ENCODE data around the gene ZNF525.
"Not testable (repeated sequence)": the region's sequence is repeated elsewhere in the genome, so short reads cannot be mapped to it uniquely, and the experiment has no call there.

The ZNF525 gene

GRCh38 chr19:53395840-53396524 lies 30.5 kb downstream of the ZNF525 start:
- DNase-seq (ENCODE audit: low read depth): not testable (repeated sequence)

GRCh38 chr19:53396525-53396868 lies 31.0 kb downstream of the ZNF525 start:
- DNase-seq (ENCODE audit: low read depth): no peak

- DNase-seq (ENCODE audit: low read depth): not testable (repeated sequence)
Observed at GRCh38 chr19:53397918-53398317, 32.4 kb downstream of the ZNF525 start.

- DNase-seq (ENCODE audit: low read depth): no peak
Observed at GRCh38 chr19:53409505-53410204, 44.1 kb downstream of the ZNF525 start.

- DNase-seq (ENCODE audit: low read depth): not testable (repeated sequence)
Observed at GRCh38 chr19:53420520-53421315, 55.2 kb downstream of the ZNF525 start.

GRCh38 chr19:53422551-53422950 lies 57.0 kb downstream of the ZNF525 start:
- DNase-seq (ENCODE audit: low read depth): no peak

GRCh38 chr19:53423074-53423473 lies 57.6 kb downstream of the ZNF525 start:
- not testable (repeated sequence) for DNase-seq (ENCODE audit: low read depth)

GRCh38 chr19:53423680-53424079 lies 58.2 kb downstream of the ZNF525 start:
- DNase-seq (ENCODE audit: low read depth): not testable (repeated sequence)

- peak; percentile 52 for DNase-seq (ENCODE audit: low read depth)
Observed at GRCh38 chr19:53424968-53425597, 59.6 kb downstream of the ZNF525 start.

GRCh38 chr19:53431399-53432087 lies 66.0 kb downstream of the ZNF525 start, which contains the start of gene ZNF761:
ZNF761 (plus strand) TSS chr19:53431984; CDS start chr19:53447269, 15,285 bp downstream.
- peak; percentile 96 for DNase-seq (ENCODE audit: low read depth)

- no peak for DNase-seq (ENCODE audit: low read depth)
Observed at GRCh38 chr19:53432088-53432661, 66.7 kb downstream of the ZNF525 start.
